NCI-H1048 (cell line): Measurements from ENCODE around the gene PSMG4.

Source experiments
- DNase-seq: peaks from one replicate; lab custom pipeline; 2025; lab: John Stamatoyannopoulos, UW

Gene PSMG4

GRCh38 chr6:3258720-3259490, at the start of gene PSMG4:
Gene PSMG4 (plus strand): TSS chr6:3258947. CDS start chr6:3259023, 76 bp downstream.
- peak; percentile 81 for DNase-seq

- DNase-seq, result no peak
Observed at GRCh38 chr6:3209114-3210023, 49.4 kb upstream of the PSMG4 start.

GRCh38 chr6:3210024-3210610, 48.6 kb upstream of the PSMG4 start:
- no peak for DNase-seq

- no peak for DNase-seq
Observed at GRCh38 chr6:3211681-3212080, 47.1 kb upstream of the PSMG4 start.

GRCh38 chr6:3212261-3212660, 46.5 kb upstream of the PSMG4 start:
- DNase-seq, result no peak

GRCh38 chr6:3213334-3213695, 45.4 kb upstream of the PSMG4 start:
- no peak for DNase-seq

- no peak for DNase-seq
Observed at GRCh38 chr6:3214898-3215297, 43.8 kb upstream of the PSMG4 start.

- DNase-seq, result no peak
Observed at GRCh38 chr6:3217286-3217685, 41.5 kb upstream of the PSMG4 start.

GRCh38 chr6:3218266-3218665, 40.5 kb upstream of the PSMG4 start:
- no peak for DNase-seq

- no peak for DNase-seq
Observed at GRCh38 chr6:3220366-3220765, 38.4 kb upstream of the PSMG4 start.

GRCh38 chr6:3221578-3221977, 37.2 kb upstream of the PSMG4 start:
- DNase-seq, result no peak

- DNase-seq, result no peak
Observed at GRCh38 chr6:3222506-3223038, 36.2 kb upstream of the PSMG4 start.

- no peak for DNase-seq
Observed at GRCh38 chr6:3226042-3226441, 32.7 kb upstream of the PSMG4 start.

GRCh38 chr6:3226481-3227362, 32.0 kb upstream of the PSMG4 start:
- no peak for DNase-seq

- peak; percentile 88 for DNase-seq
Observed at GRCh38 chr6:3227363-3228045, 31.2 kb upstream of the PSMG4 start, which contains the start of gene TUBB2B. Gene TUBB2B (minus strand): TSS chr6:3227653. CDS start chr6:3227543, 110 bp downstream.

GRCh38 chr6:3228046-3228671, 30.6 kb upstream of the PSMG4 start:
- DNase-seq, result peak; percentile 76

- no peak for DNase-seq
Observed at GRCh38 chr6:3228771-3229565, 29.8 kb upstream of the PSMG4 start.

GRCh38 chr6:3229566-3230178, 29.1 kb upstream of the PSMG4 start:
- peak; percentile 50 for DNase-seq
